Type B pancreatic cell (in vitro differentiated cells): ENCODE results near the gene DCP1B. TPM values are rescaled to one million over a fixed set of nuclear protein-coding genes. Genes with fewer than 3 reads are reported as not detected.

Source experiments
- DNase-seq: peaks from one replicate; pipeline ENCODE4 v3.0.0; 2021; ENCODE audit warnings: mixed read lengths; ENCODE audit not compliant: unreplicated experiment; ENCODE audit errors: extremely low spot score
- H3K27ac Mint-ChIP-seq: 2 replicates; pipeline ENCODE4 v1.8.0; 2021; ENCODE audit warnings: mild to moderate bottlenecking, mixed read lengths
- H3K27me3 Mint-ChIP-seq: 2 replicates; pipeline ENCODE4 v1.8.0; 2021; ENCODE audit warnings: mixed read lengths
- H3K36me3 Mint-ChIP-seq: 2 replicates; pipeline ENCODE4 v1.8.0; 2021; ENCODE audit warnings: mixed read lengths
- H3K4me1 Mint-ChIP-seq: one replicate; pipeline ENCODE4 v1.8.0; 2021; ENCODE audit warnings: mixed read lengths; ENCODE audit not compliant: unreplicated experiment
- H3K4me3 Mint-ChIP-seq: 2 replicates; pipeline ENCODE4 v1.8.0; 2021; ENCODE audit warnings: mild to moderate bottlenecking, mixed read lengths
- H3K9me3 Mint-ChIP-seq: 2 replicates; pipeline ENCODE4 v1.8.0; 2021; ENCODE audit warnings: mixed read lengths
- total RNA-seq: library from RNA; stranded (reverse); gene quantifications from 2 replicates; pipeline ENCODE4 v1.2.1, GENCODE V29; 2021; ENCODE audit warnings: low replicate concordance
- TF ChIP-seq, protein P1 (sequence below): fragments of 200-600 bp; sonication (generic); conservative IDR thresholded peaks from 2 replicates; pipeline ENCODE4 v1.5.0; 2021; ENCODE audit warnings: antibody characterized with exemption, mild to moderate bottlenecking

DCP1B gene
- total RNA-seq, 1 donor from 2014 or later: 22.3 TPM

DNA sequence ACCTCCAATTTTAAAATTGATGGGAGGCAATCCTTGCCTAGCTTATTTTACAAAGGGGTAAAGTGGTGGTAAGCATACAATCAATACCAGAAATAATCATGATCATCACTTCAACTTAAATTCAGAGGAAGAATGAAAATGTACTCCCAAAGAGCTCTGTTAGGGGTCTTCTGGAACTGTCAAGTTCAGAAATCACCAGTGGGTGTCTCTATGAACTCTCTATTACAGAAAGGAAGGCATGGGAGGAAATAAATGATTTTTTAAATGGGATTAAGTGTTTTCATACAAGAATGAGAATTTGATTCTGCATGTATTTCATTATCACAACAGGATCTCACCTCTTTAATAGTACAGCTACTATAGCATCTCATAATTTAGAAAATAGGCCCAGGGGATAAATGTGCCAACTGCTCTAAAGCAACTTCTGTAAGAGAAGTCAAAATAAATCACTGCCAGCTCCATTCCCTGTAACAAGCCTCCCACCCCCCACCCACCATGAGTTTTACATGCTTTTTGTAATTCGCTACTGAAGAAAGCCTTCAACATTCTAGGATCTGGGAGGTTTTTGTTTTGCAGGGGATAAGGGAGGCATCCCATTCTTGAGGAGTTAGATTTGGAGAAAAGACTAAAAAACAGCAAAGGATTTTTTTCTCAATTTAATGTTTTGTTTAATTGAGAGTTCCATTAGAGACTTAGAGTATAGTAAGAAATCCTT is 9.7 kb downstream of the DCP1B start:
- Mint-ChIP-seq H3K4me3 (no peak overlapping the region), H3K27ac (no peak overlapping the region), H3K27me3 (no peaks in the 10 kb centered on the region), H3K36me3 (peaks cover 57% of the 10 kb centered on the region), H3K4me1 (peaks cover 9% of the 10 kb centered on the region), H3K9me3 (no peaks in the 10 kb centered on the region)
- DNase-seq: no peak
- TF ChIP-seq, protein P1, sequence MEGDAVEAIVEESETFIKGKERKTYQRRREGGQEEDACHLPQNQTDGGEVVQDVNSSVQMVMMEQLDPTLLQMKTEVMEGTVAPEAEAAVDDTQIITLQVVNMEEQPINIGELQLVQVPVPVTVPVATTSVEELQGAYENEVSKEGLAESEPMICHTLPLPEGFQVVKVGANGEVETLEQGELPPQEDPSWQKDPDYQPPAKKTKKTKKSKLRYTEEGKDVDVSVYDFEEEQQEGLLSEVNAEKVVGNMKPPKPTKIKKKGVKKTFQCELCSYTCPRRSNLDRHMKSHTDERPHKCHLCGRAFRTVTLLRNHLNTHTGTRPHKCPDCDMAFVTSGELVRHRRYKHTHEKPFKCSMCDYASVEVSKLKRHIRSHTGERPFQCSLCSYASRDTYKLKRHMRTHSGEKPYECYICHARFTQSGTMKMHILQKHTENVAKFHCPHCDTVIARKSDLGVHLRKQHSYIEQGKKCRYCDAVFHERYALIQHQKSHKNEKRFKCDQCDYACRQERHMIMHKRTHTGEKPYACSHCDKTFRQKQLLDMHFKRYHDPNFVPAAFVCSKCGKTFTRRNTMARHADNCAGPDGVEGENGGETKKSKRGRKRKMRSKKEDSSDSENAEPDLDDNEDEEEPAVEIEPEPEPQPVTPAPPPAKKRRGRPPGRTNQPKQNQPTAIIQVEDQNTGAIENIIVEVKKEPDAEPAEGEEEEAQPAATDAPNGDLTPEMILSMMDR: no peak

DNA sequence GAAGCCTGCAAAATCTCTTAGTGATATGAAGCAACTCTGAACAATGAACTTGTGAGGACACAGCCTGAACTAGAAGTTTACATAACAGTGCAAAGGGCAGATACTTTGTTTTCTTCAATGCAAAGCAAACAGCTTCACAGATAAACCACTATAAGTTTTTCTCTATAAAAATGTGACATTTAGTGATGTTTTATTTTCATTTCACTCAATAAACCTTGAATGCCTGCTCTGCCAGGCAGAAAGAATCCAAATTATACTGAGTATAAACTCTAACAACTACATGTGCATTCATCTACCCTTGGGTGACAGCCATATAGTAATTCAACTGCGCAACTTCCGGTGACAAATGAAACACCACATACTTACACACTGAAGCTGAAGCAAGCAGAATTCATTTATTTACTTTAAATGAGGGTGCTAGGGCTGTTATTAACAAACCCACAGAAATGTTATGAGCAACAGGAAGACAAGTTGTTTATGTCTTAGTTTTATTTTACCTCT is 10.3 kb downstream of the DCP1B start:
- H3K4me3 Mint-ChIP-seq: no peak overlapping the region
- H3K9me3 Mint-ChIP-seq: no peaks in the 10 kb centered on the region
- H3K27me3 Mint-ChIP-seq: no peaks in the 10 kb centered on the region
- TF ChIP-seq, protein P1: no peak
- peaks cover 61% of the 10 kb centered on the region for H3K36me3 Mint-ChIP-seq
- H3K4me1 Mint-ChIP-seq: peaks cover 9% of the 10 kb centered on the region
- DNase-seq: no peak
- H3K27ac Mint-ChIP-seq: no peak overlapping the region

DNA sequence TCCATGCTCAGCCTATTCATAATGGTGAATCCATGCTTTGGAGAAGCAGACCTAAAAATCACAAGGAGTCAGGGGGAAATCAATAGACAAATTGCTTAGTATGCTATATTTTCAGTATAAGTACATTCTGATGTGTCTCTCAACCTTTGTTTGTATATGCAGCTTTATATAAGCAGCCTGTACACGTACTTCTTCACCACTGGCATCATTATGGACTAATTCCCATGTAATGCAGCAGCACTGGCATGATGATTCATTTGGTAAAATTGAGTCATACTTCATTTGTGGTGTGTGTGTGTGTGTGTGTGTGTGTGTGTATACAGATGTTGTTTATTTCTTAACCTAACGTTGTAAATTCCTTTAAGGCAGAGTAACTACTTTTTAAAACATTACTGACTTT is 10.9 kb downstream of the DCP1B start:
- Mint-ChIP-seq H3K4me1 (peaks cover 9% of the 10 kb centered on the region), H3K27me3 (no peaks in the 10 kb centered on the region), H3K4me3 (no peak overlapping the region), H3K36me3 (peaks cover 66% of the 10 kb centered on the region), H3K27ac (no peak overlapping the region), H3K9me3 (no peaks in the 10 kb centered on the region)
- no peak for DNase-seq
- TF ChIP-seq, protein P1: no peak

DNA sequence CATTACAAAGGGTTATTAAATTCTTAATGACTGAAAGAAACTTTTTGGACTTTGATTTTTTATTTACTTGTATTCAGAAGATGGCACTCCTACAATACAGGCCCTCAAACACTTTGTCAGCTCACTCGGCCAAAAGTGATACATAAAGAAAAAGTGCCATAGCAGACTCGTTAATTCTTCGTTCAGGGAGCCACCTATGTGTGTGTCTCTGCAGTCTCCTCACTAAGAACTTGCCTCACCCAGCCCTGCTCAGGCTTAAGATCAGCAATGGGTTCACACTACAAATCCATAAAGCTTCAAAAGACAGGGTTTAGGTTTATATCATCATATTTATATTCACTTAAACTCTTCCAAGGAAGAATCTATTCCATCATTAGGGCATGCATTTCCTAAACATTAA is 11.5 kb downstream of the DCP1B start:
- H3K9me3 Mint-ChIP-seq: no peaks in the 10 kb centered on the region
- peaks cover 9% of the 10 kb centered on the region for H3K4me1 Mint-ChIP-seq
- H3K36me3 Mint-ChIP-seq: peaks cover 66% of the 10 kb centered on the region
- DNase-seq: no peak
- TF ChIP-seq, protein P1: no peak
- no peak overlapping the region for H3K4me3 Mint-ChIP-seq
- no peak overlapping the region for H3K27ac Mint-ChIP-seq
- no peaks in the 10 kb centered on the region for H3K27me3 Mint-ChIP-seq

DNA sequence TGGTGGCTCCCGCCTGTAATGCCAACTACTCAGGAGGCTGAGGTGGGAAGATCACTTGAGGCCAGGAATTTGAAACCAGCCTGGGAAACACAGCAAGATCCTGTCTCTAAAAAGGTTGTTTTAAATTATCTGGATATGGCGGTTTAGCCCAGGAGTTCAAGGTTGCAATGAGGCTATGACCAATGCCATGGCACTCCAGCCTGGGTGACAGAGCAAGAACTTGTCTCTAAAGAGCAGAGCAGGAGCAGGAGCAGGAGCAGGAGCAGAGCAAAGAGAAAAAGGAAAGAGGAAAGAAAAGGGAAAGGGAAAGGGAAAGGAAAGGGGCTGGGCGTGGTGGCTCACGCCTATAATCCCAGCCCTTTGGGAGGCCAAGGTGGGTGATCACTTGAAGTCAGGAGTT is 15.1 kb downstream of the DCP1B start:
- Mint-ChIP-seq H3K9me3 (no peaks in the 10 kb centered on the region), H3K4me3 (no peak overlapping the region), H3K27me3 (no peaks in the 10 kb centered on the region), H3K27ac (no peak overlapping the region), H3K36me3 (peaks cover 75% of the 10 kb centered on the region), H3K4me1 (peaks cover 2% of the 10 kb centered on the region)
- DNase-seq: no peak
- TF ChIP-seq, protein P1: no peak
